Aorta (tissue), 5 donors: ENCODE data around the gene CDX1. TPM values are rescaled to one million over a fixed set of nuclear protein-coding genes. Genes with fewer than 3 reads are reported as not detected.
"Not testable (repeated sequence)": the region's sequence is repeated elsewhere in the genome, so short reads cannot be mapped to it uniquely, and the experiment has no call there.

Source experiments
- ATAC-seq: fragments of 200-7000 bp; cut with Tn5 transposase; one replicate; pipeline ENCODE4 v1.9.1; 2022; ENCODE audit warnings: moderate library complexity; ENCODE audit not compliant: low FRiP score
- DNase-seq, 2 donors: peaks; one replicate each; pipeline ENCODE4 v3.0.0-alpha.2; 2020
- H3K27ac ChIP-seq, 2 donors: one replicate each; pipeline ENCODE4 v1.5.1; 2013; ENCODE audit warnings: low read length in 2 of 2, mild to moderate bottlenecking in 2 of 2, moderate library complexity in 2 of 2, control low read depth in 1 of 2, inconsistent platforms in 1 of 2, low read depth in 1 of 2
- H3K27me3 ChIP-seq, 2 donors: one replicate each; pipeline ENCODE4 v1.6.1; 2013; ENCODE audit warnings: control low read depth in 1 of 2, low read length in 1 of 2, mild to moderate bottlenecking in 1 of 2, moderate library complexity in 1 of 2; ENCODE audit not compliant: insufficient read depth in 2 of 2, control insufficient read depth in 1 of 2
- H3K36me3 ChIP-seq, 2 donors: one replicate each; pipeline ENCODE4 v1.6.1; 2013; ENCODE audit warnings: control low read depth in 1 of 2, low read length in 1 of 2, mild to moderate bottlenecking in 1 of 2; ENCODE audit not compliant: insufficient read depth in 2 of 2, control insufficient read depth in 1 of 2
- H3K4me1 ChIP-seq, 2 donors: one replicate each; pipeline ENCODE4 v1.6.1; 2013; ENCODE audit warnings: low read length in 2 of 2, control low read depth in 1 of 2, mild to moderate bottlenecking in 1 of 2, moderate library complexity in 1 of 2; ENCODE audit not compliant: insufficient read depth in 2 of 2, control insufficient read depth in 1 of 2
- H3K4me3 ChIP-seq, 2 donors: one replicate each; pipeline ENCODE4 v1.5.1; 2013; ENCODE audit warnings: low read length in 2 of 2, control low read depth in 1 of 2, mild to moderate bottlenecking in 1 of 2
- H3K9me3 ChIP-seq: one replicate; pipeline ENCODE4 v1.6.1; 2013; ENCODE audit warnings: mild to moderate bottlenecking, low read length; ENCODE audit not compliant: control insufficient read depth
- WGBS, 2 donors: extraction: QIAGEN DNeasy Blood & Tissue Kit; methylation state at CpG; one replicate each; pipeline ENCODE4 v1.1.7; 2013; 5-methylcytosine and 5-hydroxymethylcytosine counted together
- intact Hi-C, 2 donors: fragments of 100-400 bp; cut with DNase I; formaldehyde crosslinking; loops; one replicate each; pipeline versions ENCODE4 v1.14.2 to v1.15.0; 2022
- polyA plus RNA-seq, 2 donors: library from polyadenylated mRNA; stranded (reverse); fragments of 200-250 nt; gene quantifications; one replicate each; pipeline ENCODE4 v1.2.3, GENCODE V29; 2013
- total RNA-seq, 2 donors: library from RNA; stranded (reverse); fragmentation: NEBNext Ultra II Directional; extraction: Animal tissue kit (Norgen Biotek cat#: 25700); gene quantifications; one replicate each; pipeline ENCODE4 v1.2.1, GENCODE V29; 2021
- donor health status: healthy with polysubstance abuse.
- donor health status: Bipolar disorder and iron deficiency.
- donor health status: DM: no; HTN: no; CAD: no.
- donor health status: DM: no; HTN: no; CAD: no.
- donor health status: DM: yes; HTN: yes; CAD: no.

CDX1 gene
- total and polyA plus RNA-seq, 4 donors = 0.69 to 30.2 TPM; not detected in 2

- WGBS, 2 donors = 88% methylated on average over 7 of the region's 7 CpGs
- no peaks in the 10 kb centered on the region for H3K27me3 ChIP-seq
- H3K27ac ChIP-seq = no peak overlapping the region
- no peak overlapping the region for H3K4me3 ChIP-seq
- no peak for DNase-seq
- ATAC-seq = no peak
- H3K36me3 ChIP-seq = no peaks in the 10 kb centered on the region
- intact Hi-C loops = no loop called here
- no peaks in the 10 kb centered on the region for H3K9me3 ChIP-seq
- H3K4me1 ChIP-seq = no peaks in the 10 kb centered on the region
Measured at GRCh38 chr5:150223474-150223873, 56.9 kb downstream of the CDX1 start.

GRCh38 chr5:150224483-150225027 lies 58.0 kb downstream of the CDX1 start:
- DNase-seq = no peak
- Histone ChIP-seq H3K4me1 (no peaks in the 10 kb centered on the region), H3K4me3 (no peak overlapping the region), H3K27ac (no peak overlapping the region), H3K27me3 (no peaks in the 10 kb centered on the region), H3K9me3 (no peaks in the 10 kb centered on the region), H3K36me3 (no peaks in the 10 kb centered on the region)
- ATAC-seq = no peak
- 65 to 67% methylated on average over 8 of the region's 8 CpGs for WGBS, 2 donors
- intact Hi-C loops = no loop called here

GRCh38 chr5:150227036-150227435 lies 60.5 kb downstream of the CDX1 start:
- WGBS, 2 donors = 95 to 97% methylated on average over 5 of the region's 5 CpGs
- no peak overlapping the region for H3K27ac ChIP-seq
- no peaks in the 10 kb centered on the region for H3K4me1 ChIP-seq
- no peaks in the 10 kb centered on the region for H3K36me3 ChIP-seq
- no peaks in the 10 kb centered on the region for H3K27me3 ChIP-seq
- no peak for DNase-seq
- intact Hi-C loops = no loop called here
- no peak for ATAC-seq
- H3K9me3 ChIP-seq = no peaks in the 10 kb centered on the region
- no peak overlapping the region for H3K4me3 ChIP-seq

GRCh38 chr5:150227606-150228273 lies 61.2 kb downstream of the CDX1 start:
- intact Hi-C loops = no loop called here
- Histone ChIP-seq H3K27me3 (no peaks in the 10 kb centered on the region), H3K36me3 (no peaks in the 10 kb centered on the region), H3K4me3 (no peak overlapping the region), H3K9me3 (no peaks in the 10 kb centered on the region), H3K27ac (no peak overlapping the region), H3K4me1 (no peaks in the 10 kb centered on the region)
- ATAC-seq (no peak), DNase-seq (no peak)
- WGBS, 2 donors = 84 to 87% methylated on average over 11 of the region's 11 CpGs

- 75 to 83% methylated on average over 3 of the region's 3 CpGs for WGBS, 2 donors
- intact Hi-C loops = no loop called here
Measured at GRCh38 chr5:150229571-150229970, 63.0 kb downstream of the CDX1 start.

GRCh38 chr5:150230842-150231241 lies 64.3 kb downstream of the CDX1 start:
- no peak overlapping the region for H3K4me3 ChIP-seq
- no peak overlapping the region for H3K27ac ChIP-seq
- no peaks in the 10 kb centered on the region for H3K9me3 ChIP-seq
- DNase-seq (no peak), ATAC-seq (no peak)
- 88 to 90% methylated on average over 7 of the region's 7 CpGs for WGBS, 2 donors
- H3K27me3 ChIP-seq = no peaks in the 10 kb centered on the region
- no peaks in the 10 kb centered on the region for H3K4me1 ChIP-seq
- intact Hi-C loops = no loop called here
- H3K36me3 ChIP-seq = no peaks in the 10 kb centered on the region

More at GRCh38 chr5:150229571-150229970, 63.0 kb downstream of the CDX1 start:
- Histone ChIP-seq H3K27me3 (no peaks in the 10 kb centered on the region), H3K27ac (no peak overlapping the region), H3K4me1 (no peaks in the 10 kb centered on the region), H3K36me3 (no peaks in the 10 kb centered on the region), H3K4me3 (no peak overlapping the region), H3K9me3 (no peaks in the 10 kb centered on the region)
- DNase-seq (no peak), ATAC-seq (no peak)

- H3K9me3 ChIP-seq, H3K4me1 ChIP-seq, H3K27ac ChIP-seq, H3K27me3 ChIP-seq, ATAC-seq, H3K4me3 ChIP-seq, DNase-seq, intact Hi-C loops, H3K36me3 ChIP-seq: not testable (repeated sequence)
- 93 to 98% methylated on average over 5 of the region's 5 CpGs for WGBS, 2 donors
Measured at GRCh38 chr5:150233706-150234105, 67.1 kb downstream of the CDX1 start.

Other genes starting within 250 kb of the CDX1 start
- gene PDE6A, start 222.0 kb upstream of the CDX1 start, total RNA-seq = not detected
- gene PDE6A, start 222.0 kb upstream of the CDX1 start, polyA plus RNA-seq = under 1 TPM in 1 of 2 donors, not detected in 1; 0.13 TPM
- 10 to 100 TPM; 14.0 to 16.1 TPM for gene SLC26A2, start 206.0 kb upstream of the CDX1 start, total RNA-seq
- 1 to 10 TPM; 2.8 to 3.3 TPM for gene SLC26A2, start 206.0 kb upstream of the CDX1 start, polyA plus RNA-seq
- 1 to 10 TPM; 3.8 to 4.2 TPM for gene TIGD6, start 166.1 kb upstream of the CDX1 start, total RNA-seq
- gene TIGD6, start 166.1 kb upstream of the CDX1 start, polyA plus RNA-seq = 1 to 10 TPM; 2.1 to 3.7 TPM
- gene HMGXB3, start 166.0 kb upstream of the CDX1 start, total RNA-seq = 10 to 100 TPM; 27.6 to 31.0 TPM
- gene HMGXB3, start 166.0 kb upstream of the CDX1 start, polyA plus RNA-seq = 10 to 100 TPM in 1 of 2 donors, 1 to 10 TPM in 1; 2.3 to 16.3 TPM
- 100 to 1,000 TPM in 1 of 2 donors, 10 to 100 TPM in 1; 35.3 to 125 TPM for gene CSF1R, start 80.2 kb upstream of the CDX1 start, total RNA-seq
- gene CSF1R, start 80.2 kb upstream of the CDX1 start, polyA plus RNA-seq = 10 to 100 TPM in 1 of 2 donors, 1 to 10 TPM in 1; 3.4 to 15.0 TPM
- 100 to 1,000 TPM; 217 to 360 TPM for gene PDGFRB, start 10.9 kb upstream of the CDX1 start, total RNA-seq
- gene PDGFRB, start 10.9 kb upstream of the CDX1 start, polyA plus RNA-seq = 100 to 1,000 TPM in 1 of 2 donors, 10 to 100 TPM in 1; 44.0 to 353 TPM
- gene SLC6A7, start 23.3 kb downstream of the CDX1 start, total RNA-seq = not detected
- under 1 TPM; 0.25 to 0.41 TPM for gene SLC6A7, start 23.3 kb downstream of the CDX1 start, polyA plus RNA-seq
- under 1 TPM; 0.15 to 0.36 TPM for gene CAMK2A, start 123.0 kb downstream of the CDX1 start, total RNA-seq
- gene CAMK2A, start 123.0 kb downstream of the CDX1 start, polyA plus RNA-seq = under 1 TPM in 1 of 2 donors, not detected in 1; 0.13 TPM
- 1 to 10 TPM in 1 of 2 donors, under 1 TPM in 1; 0.91 to 2.7 TPM for gene ARSI, start 136.1 kb downstream of the CDX1 start, total RNA-seq
- gene ARSI, start 136.1 kb downstream of the CDX1 start, polyA plus RNA-seq = not detected
- 10 to 100 TPM; 26.2 to 27.8 TPM for gene TCOF1, start 190.9 kb downstream of the CDX1 start, total RNA-seq
- 10 to 100 TPM in 1 of 2 donors, 1 to 10 TPM in 1; 8.0 to 31.9 TPM for gene TCOF1, start 190.9 kb downstream of the CDX1 start, polyA plus RNA-seq
- gene CD74, start 246.1 kb downstream of the CDX1 start, total RNA-seq = 1,000 to 10,000 TPM in 1 of 2 donors, 100 to 1,000 TPM in 1; 677 to 1,639 TPM
- gene CD74, start 246.1 kb downstream of the CDX1 start, polyA plus RNA-seq = 100 to 1,000 TPM; 114 to 361 TPM